ENCODE measurements around the gene STAC3.
"Not testable (repeated sequence)": the region's sequence is repeated elsewhere in the genome, so short reads cannot be mapped to it uniquely, and the experiment has no call there.

The STAC3 gene

GRCh38 chr12:57250956-57251355, at the start of gene STAC3:
Gene STAC3, minus strand, starts transcription at chr12:57251187. Its CDS starts 1,551 bp downstream, at chr12:57249636.
- no peak for DNase-seq

GRCh38 chr12:57299514-57300016, 48.6 kb upstream of the STAC3 start:
- DNase-seq: no peak

GRCh38 chr12:57296291-57296690, 45.3 kb upstream of the STAC3 start:
- no peak for DNase-seq

- not testable (repeated sequence) for DNase-seq
These were observed 31.1 kb upstream of the STAC3 start for GRCh38 chr12:57282073-57282472.

GRCh38 chr12:57280211-57281062, 29.4 kb upstream of the STAC3 start:
- peak; percentile 50 for DNase-seq

- DNase-seq: no peak
These were observed 27.7 kb upstream of the STAC3 start for GRCh38 chr12:57278465-57279381.

- no peak for DNase-seq
These were observed 26.1 kb upstream of the STAC3 start for GRCh38 chr12:57276935-57277563.

GRCh38 chr12:57276233-57276632, 25.2 kb upstream of the STAC3 start:
- DNase-seq: not testable (repeated sequence)

- no peak for DNase-seq
These were observed 22.5 kb upstream of the STAC3 start for GRCh38 chr12:57273516-57273915.

- DNase-seq: no peak
These were observed 21.6 kb upstream of the STAC3 start for GRCh38 chr12:57272337-57273151.

- DNase-seq: no peak
These were observed 20.0 kb upstream of the STAC3 start for GRCh38 chr12:57270966-57271470.

GRCh38 chr12:57268264-57268663, 17.3 kb upstream of the STAC3 start:
- no peak for DNase-seq

GRCh38 chr12:57266681-57267080, 15.7 kb upstream of the STAC3 start:
- no peak for DNase-seq

- no peak for DNase-seq
These were observed 12.1 kb upstream of the STAC3 start for GRCh38 chr12:57263096-57263495.

GRCh38 chr12:57262126-57262822, 11.3 kb upstream of the STAC3 start:
- no peak for DNase-seq

GRCh38 chr12:57261428-57261865, 10.5 kb upstream of the STAC3 start:
- no peak for DNase-seq

- no peak for DNase-seq
These were observed 9.4 kb upstream of the STAC3 start for GRCh38 chr12:57260366-57260765.

GRCh38 chr12:57258977-57259970, 8.3 kb upstream of the STAC3 start:
- DNase-seq: no peak

- no peak for DNase-seq
These were observed 4.9 kb upstream of the STAC3 start for GRCh38 chr12:57255916-57256315.

All from T1000 (cell line).